Measurements from ENCODE around the gene EIF4A3. TPM values are rescaled to one million over a fixed set of nuclear protein-coding genes. Genes with fewer than 3 reads are reported as not detected.

EIF4A3 gene
- polyA plus RNA-seq, 1 experiment = 103 TPM

DNA sequence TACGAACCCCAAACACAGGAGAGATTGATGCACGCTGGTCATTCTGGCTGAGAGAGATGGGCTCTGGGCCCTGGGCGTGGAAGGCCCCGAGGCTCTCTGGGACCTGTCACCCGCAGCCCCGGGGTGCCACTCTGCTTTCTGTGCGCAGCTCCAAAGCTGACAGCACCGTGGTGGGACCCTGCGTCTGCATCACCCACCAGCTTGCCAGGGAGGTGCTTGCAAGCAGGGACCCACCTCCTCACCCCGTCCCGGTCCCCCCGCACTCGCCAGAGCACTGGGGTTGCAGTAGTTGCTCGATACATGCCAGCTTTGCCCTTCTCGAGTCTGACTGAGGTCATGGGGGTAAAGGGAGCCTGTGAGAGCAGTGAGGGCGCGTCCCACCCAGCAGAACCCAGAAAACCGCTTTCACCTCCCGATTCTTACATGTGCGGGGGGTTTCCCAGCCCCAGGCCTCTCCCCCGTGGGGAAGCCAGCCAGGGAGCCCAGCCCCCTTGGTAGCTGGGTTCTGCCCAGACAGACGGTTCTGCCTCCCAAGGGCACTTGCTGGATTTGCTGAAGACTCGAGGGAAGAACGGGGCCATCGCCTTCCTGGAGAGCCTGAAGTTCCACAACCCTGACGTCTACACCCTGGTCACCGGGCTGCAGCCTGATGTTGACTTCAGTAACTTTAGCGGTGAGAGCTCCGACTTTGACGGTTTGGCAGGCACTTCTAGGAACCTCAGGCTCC is 35.4 kb upstream of the EIF4A3 start:
- ChIA-PET CTCF (no interaction called here), POLR2A (interaction anchor here (0.6 kb wide), 1 partner anchor 15 kb away, joined by 3 read pairs; no protein-coding TSS in a partner anchor)
- Histone ChIP-seq H3K27ac (ENCODE audit: low read depth, low read length) (no peak overlapping the region), H3K9me3 (ENCODE audit: control insufficient read depth, insufficient read depth, low read length) (no peaks in the 10 kb centered on the region; the same call in 1 of the 2 replicates), H3K4me3 (ENCODE audit: low read depth, low read length) (no peak overlapping the region), H3K27me3 (ENCODE audit: control insufficient read depth, insufficient read depth, low read length) (peaks cover 42% of the 10 kb centered on the region)
- DNase-seq (ENCODE audit: low read depth, low spot score) = no peak
- TF ChIP-seq, protein P1, sequence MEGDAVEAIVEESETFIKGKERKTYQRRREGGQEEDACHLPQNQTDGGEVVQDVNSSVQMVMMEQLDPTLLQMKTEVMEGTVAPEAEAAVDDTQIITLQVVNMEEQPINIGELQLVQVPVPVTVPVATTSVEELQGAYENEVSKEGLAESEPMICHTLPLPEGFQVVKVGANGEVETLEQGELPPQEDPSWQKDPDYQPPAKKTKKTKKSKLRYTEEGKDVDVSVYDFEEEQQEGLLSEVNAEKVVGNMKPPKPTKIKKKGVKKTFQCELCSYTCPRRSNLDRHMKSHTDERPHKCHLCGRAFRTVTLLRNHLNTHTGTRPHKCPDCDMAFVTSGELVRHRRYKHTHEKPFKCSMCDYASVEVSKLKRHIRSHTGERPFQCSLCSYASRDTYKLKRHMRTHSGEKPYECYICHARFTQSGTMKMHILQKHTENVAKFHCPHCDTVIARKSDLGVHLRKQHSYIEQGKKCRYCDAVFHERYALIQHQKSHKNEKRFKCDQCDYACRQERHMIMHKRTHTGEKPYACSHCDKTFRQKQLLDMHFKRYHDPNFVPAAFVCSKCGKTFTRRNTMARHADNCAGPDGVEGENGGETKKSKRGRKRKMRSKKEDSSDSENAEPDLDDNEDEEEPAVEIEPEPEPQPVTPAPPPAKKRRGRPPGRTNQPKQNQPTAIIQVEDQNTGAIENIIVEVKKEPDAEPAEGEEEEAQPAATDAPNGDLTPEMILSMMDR (IDR thresholded peaks at IDR 0.05; ENCODE audit: low read depth, low read length) = no peak

DNA sequence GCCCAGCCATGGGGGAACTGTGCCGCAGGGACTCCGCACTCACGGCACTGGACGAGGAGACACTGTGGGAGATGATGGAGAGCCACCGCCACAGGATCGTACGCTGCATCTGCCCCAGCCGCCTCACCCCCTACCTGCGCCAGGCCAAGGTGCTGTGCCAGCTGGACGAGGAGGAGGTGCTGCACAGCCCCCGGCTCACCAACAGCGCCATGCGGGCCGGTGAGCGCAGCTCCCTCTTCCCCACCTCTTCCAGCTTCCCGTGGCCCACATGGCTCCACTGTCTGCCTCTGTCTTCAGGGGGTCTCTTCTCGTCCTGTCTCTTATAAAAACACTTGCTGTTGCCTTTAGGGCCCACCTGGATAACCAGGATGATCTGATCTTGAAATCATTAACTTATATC is 34.5 kb upstream of the EIF4A3 start:
- Histone ChIP-seq H3K4me3 (ENCODE audit: low read depth, low read length) (no peak overlapping the region), H3K27ac (ENCODE audit: low read depth, low read length) (no peak overlapping the region), H3K27me3 (ENCODE audit: control insufficient read depth, insufficient read depth, low read length) (peaks cover 45% of the 10 kb centered on the region), H3K9me3 (ENCODE audit: control insufficient read depth, insufficient read depth, low read length) (no peaks in the 10 kb centered on the region; the same call in 1 of the 2 replicates)
- no peak for DNase-seq (ENCODE audit: low read depth, low spot score)
- TF ChIP-seq, protein P1 (IDR thresholded peaks at IDR 0.05; ENCODE audit: low read depth, low read length) = no peak
- CTCF ChIA-PET = interaction anchor here (1.0 kb wide), 1 partner anchor 13 kb away, joined by 3 read pairs; no protein-coding TSS in a partner anchor
- POLR2A ChIA-PET = no interaction called here

DNA sequence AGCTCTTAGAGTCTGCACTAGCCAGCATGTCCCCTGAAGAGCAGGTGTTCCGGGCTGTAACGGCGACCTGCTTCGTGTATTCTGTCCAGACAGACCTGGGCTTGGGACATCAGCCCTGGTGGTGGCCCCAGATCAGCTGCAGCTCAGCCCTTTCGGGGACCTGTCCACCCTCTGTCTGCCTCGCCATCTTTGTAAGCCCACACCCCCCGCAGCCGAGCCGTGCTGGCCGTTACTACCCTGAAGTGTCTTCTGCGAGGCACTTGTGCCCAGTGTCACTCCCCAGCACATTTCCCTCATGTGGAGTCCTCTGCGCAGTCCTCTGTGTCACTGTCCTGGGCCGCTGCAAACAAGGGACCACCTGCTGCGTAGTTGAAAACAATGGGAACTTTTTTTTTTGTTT is 33.3 kb upstream of the EIF4A3 start:
- peaks cover 45% of the 10 kb centered on the region for H3K27me3 ChIP-seq (ENCODE audit: control insufficient read depth, insufficient read depth, low read length)
- no peak overlapping the region for H3K27ac ChIP-seq (ENCODE audit: low read depth, low read length)
- TF ChIP-seq, protein P1 (IDR thresholded peaks at IDR 0.05; ENCODE audit: low read depth, low read length) = no peak
- no peak for DNase-seq (ENCODE audit: low read depth, low spot score)
- no peaks in the 10 kb centered on the region; the same call in 1 of the 2 replicates for H3K9me3 ChIP-seq (ENCODE audit: control insufficient read depth, insufficient read depth, low read length)
- ChIA-PET CTCF (no interaction called here), POLR2A (no interaction called here)
- H3K4me3 ChIP-seq (ENCODE audit: low read depth, low read length) = no peak overlapping the region

- no peak for DNase-seq (ENCODE audit: low read depth, low spot score)
- no peak overlapping the region for H3K4me3 ChIP-seq (ENCODE audit: low read depth, low read length)
- POLR2A ChIA-PET = no interaction called here
- CTCF ChIA-PET = no interaction called here
- no peaks in the 10 kb centered on the region; the same call in 1 of the 2 replicates for H3K9me3 ChIP-seq (ENCODE audit: control insufficient read depth, insufficient read depth, low read length)
- peaks cover 39% of the 10 kb centered on the region for H3K27me3 ChIP-seq (ENCODE audit: control insufficient read depth, insufficient read depth, low read length)
- H3K27ac ChIP-seq (ENCODE audit: low read depth, low read length) = no peak overlapping the region
- TF ChIP-seq, protein P1 (IDR thresholded peaks at IDR 0.05; ENCODE audit: low read depth, low read length) = no peak
These were observed 31.2 kb upstream of the EIF4A3 start for GRCh38 chr17:80177986-80178595.

DNA sequence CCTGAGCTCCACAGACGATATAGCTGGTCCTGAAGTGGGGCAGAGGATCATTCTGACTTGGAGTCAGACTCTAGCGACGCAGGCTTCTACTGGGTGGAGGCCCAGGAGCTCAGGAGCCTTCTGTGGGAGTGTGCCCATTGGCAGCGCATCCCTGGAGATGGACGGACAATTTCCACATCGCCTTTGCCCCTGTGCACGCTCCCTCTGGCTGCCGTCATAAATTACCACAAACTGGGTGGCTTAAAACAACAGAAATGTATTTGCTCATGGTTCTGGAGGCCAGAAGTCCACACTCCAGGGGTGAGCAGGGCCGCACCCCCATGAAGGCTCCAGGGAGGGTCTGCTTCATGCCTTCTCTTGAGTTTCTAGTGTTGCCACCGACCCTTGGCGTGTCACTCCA is 29.8 kb upstream of the EIF4A3 start:
- peaks cover 35% of the 10 kb centered on the region for H3K27me3 ChIP-seq (ENCODE audit: control insufficient read depth, insufficient read depth, low read length)
- POLR2A ChIA-PET = interaction anchor here (1.0 kb wide), 1 partner anchor 15 kb away, joined by 3 read pairs; no protein-coding TSS in a partner anchor
- H3K9me3 ChIP-seq (ENCODE audit: control insufficient read depth, insufficient read depth, low read length) = no peaks in the 10 kb centered on the region; the same call in 1 of the 2 replicates

More for the DNA sequence above, 29.8 kb upstream of the EIF4A3 start:
- TF ChIP-seq, protein P1 (IDR thresholded peaks at IDR 0.05; ENCODE audit: low read depth, low read length) = no peak
- CTCF ChIA-PET = interaction anchor here (0.9 kb wide), 1 partner anchor 75 kb away, joined by 14 read pairs; the partner anchor contains the start of gene GAA
- H3K27ac ChIP-seq (ENCODE audit: low read depth, low read length) = no peak overlapping the region
- no peak for DNase-seq (ENCODE audit: low read depth, low spot score)
- H3K4me3 ChIP-seq (ENCODE audit: low read depth, low read length) = no peak overlapping the region
